B cell (primary cell): Measurements from ENCODE around the gene RABAC1. TPM values are rescaled to one million over a fixed set of nuclear protein-coding genes. Genes with fewer than 3 reads are reported as not detected.

Experiments
- ATAC-seq: fragments of 200-7000 bp; cut with Tn5 transposase; one replicate; pipeline ENCODE4 v1.10.0; 2021; ENCODE audit warnings: low read depth, mild to moderate bottlenecking, moderate number of reproducible peaks, moderate library complexity
- CTCF ChIA-PET: fragments of 350-600 bp; sonication (Branson Sonifier 250); formaldehyde crosslinking; loops from one replicate; lab custom pipeline; 2021; ENCODE audit warnings: antibody characterized with exemption, inconsistent platforms; lab: Charles Lee
- POLR2A ChIA-PET: fragments of 350-600 bp; sonication (Branson Sonifier 250); formaldehyde crosslinking; loops from one replicate; lab custom pipeline; 2021; ENCODE audit warnings: antibody characterized with exemption; lab: Charles Lee
- DNase-seq: peaks from one replicate; pipeline ENCODE4 v3.0.0; 2013
- H2AFZ ChIP-seq: 2 replicates; pipeline ENCODE4 v1.6.1; 2012; ENCODE audit warnings: mild to moderate bottlenecking, low read depth, low read length; ENCODE audit not compliant: insufficient read depth, poor library complexity, severe bottlenecking
- H3K27ac ChIP-seq, 2 donors: 1 replicate in 1 of 2; 2 replicates in 1 of 2; pipeline ENCODE4 v1.5.1; 2012 to 2013; ENCODE audit warnings: low read length in 2 of 2, mild to moderate bottlenecking in 2 of 2, moderate library complexity in 1 of 2
- H3K27me3 ChIP-seq, 4 experiments: fragments of 200-600 bp in 1 of 4; sonication (generic) in 1 of 4; replicated peaks in 1 of 4; 1 replicate in 2 of 4; 2 replicates in 2 of 4; pipeline versions ENCODE4 v1.6.1 to v1.7.0; 2013 to 2016; ENCODE audit warnings: low read length in 3 of 4, mild to moderate bottlenecking in 2 of 4, mixed read lengths in 1 of 4, moderate library complexity in 1 of 4; ENCODE audit not compliant: insufficient read depth in 4 of 4, control insufficient read depth in 3 of 4; ENCODE audit errors: control extremely low read depth in 1 of 4
- H3K36me3 ChIP-seq, 2 experiments: replicated peaks in 1 of 2; 1 replicate in 1 of 2; 2 replicates in 1 of 2; pipeline versions ENCODE4 v1.6.1 to v1.7.1; 2013; ENCODE audit warnings: low read length in 1 of 2; ENCODE audit not compliant: insufficient read depth in 2 of 2, control insufficient read depth in 1 of 2; ENCODE audit errors: control extremely low read depth in 1 of 2, extremely low read depth in 1 of 2
- H3K4me1 ChIP-seq, 2 donors: fragments of 200-600 bp in 1 of 2; sonication (generic) in 1 of 2; 1 replicate in 1 of 2; 2 replicates in 1 of 2; pipeline versions ENCODE4 v1.5.1 to v1.6.1; 2013 to 2017; ENCODE audit warnings: low read length in 2 of 2; ENCODE audit not compliant: control insufficient read depth in 2 of 2, insufficient read depth in 2 of 2
- H3K4me2 ChIP-seq: replicated peaks from 2 replicates; pipeline ENCODE3; 2012; ENCODE audit warnings: mild to moderate bottlenecking, low read depth, low read length; ENCODE audit not compliant: poor library complexity, severe bottlenecking
- H3K4me3 ChIP-seq, 5 experiments: fragments of 200-600 bp in 1 of 5; sonication (generic) in 1 of 5; 1 replicate in 3 of 5; 2 replicates in 2 of 5; pipeline versions ENCODE4 v1.5.1 to v1.7.0; 2011 to 2016; ENCODE audit warnings: low read length in 4 of 5, mild to moderate bottlenecking in 4 of 5, low read depth in 2 of 5, control low read depth in 1 of 5, moderate library complexity in 1 of 5; ENCODE audit not compliant: insufficient read depth in 1 of 5; ENCODE audit errors: control extremely low read depth in 1 of 5, extremely low read depth in 1 of 5
- H3K79me2 ChIP-seq: fragments of 200-600 bp; sonication (generic); one replicate; pipeline ENCODE4 v1.6.0; 2016; ENCODE audit warnings: low read length; ENCODE audit not compliant: control insufficient read depth, insufficient read depth
- H3K9ac ChIP-seq: fragments of 200-600 bp; sonication (generic); 2 replicates; pipeline ENCODE4 v1.6.1; 2017; ENCODE audit warnings: mild to moderate bottlenecking, low read length, moderate library complexity
- H3K9me3 ChIP-seq, 3 donors: one replicate each; pipeline versions ENCODE4 v1.6.1 to v1.7.1; 2013; ENCODE audit warnings: low read length in 2 of 3; ENCODE audit not compliant: control insufficient read depth in 2 of 3, insufficient read depth in 1 of 3; ENCODE audit errors: control extremely low read depth in 1 of 3
- H4K20me1 ChIP-seq: 2 replicates; pipeline ENCODE4 v1.6.0; 2012; ENCODE audit warnings: mild to moderate bottlenecking, low read length; ENCODE audit not compliant: insufficient read depth, control insufficient read depth, poor library complexity, severe bottlenecking
- H3K27ac Mint-ChIP-seq: one replicate; pipeline ENCODE4 v1.8.0; 2021; ENCODE audit warnings: mixed read lengths
- H3K27me3 Mint-ChIP-seq: one replicate; pipeline ENCODE4 v1.8.0; 2021; ENCODE audit warnings: mixed read lengths
- H3K4me1 Mint-ChIP-seq: one replicate; pipeline ENCODE4 v1.8.0; 2021; ENCODE audit warnings: mixed read lengths
- H3K4me3 Mint-ChIP-seq: one replicate; pipeline ENCODE4 v1.8.0; 2021; ENCODE audit warnings: mixed read lengths
- H3K9me3 Mint-ChIP-seq: one replicate; pipeline ENCODE4 v1.8.0; 2022; ENCODE audit warnings: mixed read lengths; ENCODE audit not compliant: insufficient read depth
- CTCF ChIP-seq: fragments of 200-600 bp; IDR thresholded peaks from one replicate; pipeline ENCODE4 v1.8.0; 2022; ENCODE audit warnings: antibody characterized with exemption, mild to moderate bottlenecking
- EZH2 ChIP-seq: IDR thresholded peaks from 2 replicates; pipeline ENCODE4 v1.6.1; 2012; ENCODE audit warnings: borderline replicate concordance, low read depth, mild to moderate bottlenecking, moderate library complexity, low read length; ENCODE audit not compliant: insufficient read depth, poor library complexity, severe bottlenecking
- WGBS: methylation state at CpG from one replicate; pipeline ENCODE4 v1.1.5; 2013; ENCODE audit warnings: missing lambda C conversion rate; ENCODE audit not compliant: insufficient coverage; 5-methylcytosine and 5-hydroxymethylcytosine counted together
- intact Hi-C: fragments of 100-400 bp; cut with micrococcal nuclease; formaldehyde crosslinking; loops from one replicate; pipeline ENCODE4 v1.10.0; 2022
- polyA plus RNA-seq: library from polyadenylated mRNA; depleted of rRNA; stranded (reverse); fragments of >200 nt; gene quantifications from 2 replicates; pipeline ENCODE4 v1.2.3, GENCODE V29; 2012
- total RNA-seq, 2 donors: library from RNA; stranded (reverse); fragments of 120-200 nt in 1 of 2; gene quantifications; 1 replicate in 1 of 2; 2 replicates in 1 of 2; pipeline versions ENCODE4 v1.2.3 to v1.2.4, GENCODE V29; 2013 to 2022

RABAC1 gene
- total and polyA plus RNA-seq, 2 donors (not counting 1 experiment from before 2014, with no cell fraction given), result 146 to 190 TPM

GRCh38 chr19:41994521-41994971 is 35.4 kb upstream of the RABAC1 start:
- H3K79me2 ChIP-seq, result no peaks in the 10 kb centered on the region
- H3K36me3 ChIP-seq, result no peaks in the 10 kb centered on the region
- H2AFZ ChIP-seq, result peak overlapping the region; percentile 86
- peak overlapping the region; percentile 98 for H3K4me2 ChIP-seq
- Mint-ChIP-seq H3K27ac (peak overlapping the region; percentile 41), H3K4me3 (peak overlapping the region; percentile 74), H3K4me1 (peaks cover 44% of the 10 kb centered on the region), H3K9me3 (no peaks in the 10 kb centered on the region), H3K27me3 (peaks cover 47% of the 10 kb centered on the region)
- DNase-seq (no peak), ATAC-seq (peak; percentile 6)
- H3K4me1 ChIP-seq, result peaks cover 29 to 33% of the 10 kb centered on the region in 2 donors
- no peaks in the 10 kb centered on the region for H4K20me1 ChIP-seq
- H3K9me3 ChIP-seq, result peaks cover 0 to 16% (median 0%) of the 10 kb centered on the region in 3 donors
- ChIA-PET CTCF (no interaction called here), POLR2A (no interaction called here)
- TF ChIP-seq CTCF (no peak), EZH2 (no peak)
- intact Hi-C loops, result loop anchor here (1.0 kb wide), 1 partner anchor 35 kb away; the partner anchor contains the start of gene RABAC1
- peaks cover 0 to 60% (median 32%) of the 10 kb centered on the region in 4 experiments for H3K27me3 ChIP-seq
- H3K9ac ChIP-seq, result peak overlapping the region; percentile 77
- no peak overlapping the region for H3K27ac ChIP-seq
- H3K4me3 ChIP-seq, result peak overlapping the region in 4 of 5 experiments; percentile 36 to 83 (median 60)
- 21% methylated on average over 12 of the region's 13 CpGs for WGBS
